ENCODE results near the gene SAMD14.

Gene SAMD14

DNA sequence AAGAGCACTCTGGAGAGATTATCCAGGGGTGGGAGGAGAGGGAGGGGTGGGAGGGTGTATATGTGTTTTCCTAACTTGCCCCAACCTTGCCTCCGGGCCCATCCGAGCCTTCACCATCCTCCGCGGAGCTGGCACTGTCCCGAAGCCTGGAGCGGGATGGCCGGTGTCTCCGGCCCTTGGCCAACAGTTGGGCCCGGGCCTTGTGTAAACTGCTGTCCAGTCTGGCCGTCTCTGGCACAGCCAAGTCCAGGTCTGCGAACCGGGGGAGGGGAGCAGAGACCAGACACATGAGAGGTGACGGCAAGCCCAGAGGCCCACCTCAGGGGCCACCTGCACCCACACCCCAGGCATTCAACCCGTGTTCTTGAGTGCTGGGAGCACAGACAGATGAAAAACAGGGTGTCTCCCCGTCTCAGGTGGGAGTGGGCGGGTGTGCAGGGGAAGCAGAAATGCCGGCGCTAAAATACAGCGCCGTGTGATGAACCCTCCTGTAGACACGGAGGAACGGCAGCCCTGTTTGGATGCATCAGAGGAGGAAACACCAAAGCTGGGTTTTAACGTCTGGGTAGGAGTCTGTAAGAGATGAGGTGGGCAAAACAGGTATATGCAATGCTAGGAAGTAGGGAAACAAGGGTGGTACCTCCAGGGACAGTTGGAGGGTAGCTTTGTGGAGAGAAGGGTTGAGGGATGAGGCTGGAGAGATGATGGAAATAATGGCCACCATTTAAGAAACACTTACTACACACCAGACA, 11.7 kb downstream of the SAMD14 start:
- DNase-seq (ENCODE audit: low read depth), result no peak
- no peak overlapping the region for H3K4me3 ChIP-seq (ENCODE audit: control insufficient read depth, low read depth, low read length)
- TF ChIP-seq, protein P1, sequence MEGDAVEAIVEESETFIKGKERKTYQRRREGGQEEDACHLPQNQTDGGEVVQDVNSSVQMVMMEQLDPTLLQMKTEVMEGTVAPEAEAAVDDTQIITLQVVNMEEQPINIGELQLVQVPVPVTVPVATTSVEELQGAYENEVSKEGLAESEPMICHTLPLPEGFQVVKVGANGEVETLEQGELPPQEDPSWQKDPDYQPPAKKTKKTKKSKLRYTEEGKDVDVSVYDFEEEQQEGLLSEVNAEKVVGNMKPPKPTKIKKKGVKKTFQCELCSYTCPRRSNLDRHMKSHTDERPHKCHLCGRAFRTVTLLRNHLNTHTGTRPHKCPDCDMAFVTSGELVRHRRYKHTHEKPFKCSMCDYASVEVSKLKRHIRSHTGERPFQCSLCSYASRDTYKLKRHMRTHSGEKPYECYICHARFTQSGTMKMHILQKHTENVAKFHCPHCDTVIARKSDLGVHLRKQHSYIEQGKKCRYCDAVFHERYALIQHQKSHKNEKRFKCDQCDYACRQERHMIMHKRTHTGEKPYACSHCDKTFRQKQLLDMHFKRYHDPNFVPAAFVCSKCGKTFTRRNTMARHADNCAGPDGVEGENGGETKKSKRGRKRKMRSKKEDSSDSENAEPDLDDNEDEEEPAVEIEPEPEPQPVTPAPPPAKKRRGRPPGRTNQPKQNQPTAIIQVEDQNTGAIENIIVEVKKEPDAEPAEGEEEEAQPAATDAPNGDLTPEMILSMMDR (IDR thresholded peaks at IDR 0.05; ENCODE audit: control insufficient read depth, insufficient read depth, low read depth, low read length, missing control alignments), result no peak

DNA sequence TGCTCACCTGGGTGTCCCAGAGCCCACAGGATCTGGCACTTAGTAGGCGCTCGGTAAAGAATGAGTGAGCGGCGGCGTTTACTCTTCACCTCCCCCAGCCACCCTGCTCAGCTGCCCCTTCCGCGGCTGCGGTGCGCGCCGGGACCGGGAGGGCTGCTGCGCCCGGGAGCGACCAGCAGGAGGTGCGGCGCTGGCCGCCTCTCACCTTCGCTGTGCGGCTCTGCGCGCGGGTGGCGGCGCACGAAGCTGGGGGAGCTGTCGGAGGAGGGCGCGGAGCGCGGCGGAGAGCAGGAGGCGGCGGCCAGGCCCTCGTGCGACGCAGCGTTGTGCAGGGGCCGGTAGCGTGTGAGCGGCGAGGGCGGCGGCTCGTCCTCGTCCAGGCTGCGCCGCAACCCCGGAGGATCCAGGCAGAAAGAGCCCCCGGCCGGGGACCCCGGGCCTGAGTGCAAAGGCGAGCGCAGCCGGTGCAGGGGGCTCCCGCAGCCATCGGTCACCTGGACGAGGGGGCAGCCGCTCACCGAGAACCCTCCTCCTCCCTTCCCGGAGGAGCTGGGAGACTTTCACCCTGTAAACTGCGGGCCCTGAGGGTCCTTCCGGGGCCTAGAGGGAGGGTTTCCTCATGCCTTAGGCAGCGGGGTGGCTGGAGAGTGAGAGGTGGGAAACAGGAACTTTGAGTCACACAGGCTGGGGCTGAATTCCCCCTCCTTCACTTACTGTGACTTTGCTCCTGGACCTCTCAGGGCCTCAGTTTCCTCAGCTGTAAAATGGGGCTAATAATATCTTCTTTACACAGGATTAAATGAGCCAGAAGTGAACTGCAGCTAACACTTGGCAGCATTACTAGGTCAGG, 12.5 kb downstream of the SAMD14 start:
- TF ChIP-seq, protein P1 (IDR thresholded peaks at IDR 0.05; ENCODE audit: control insufficient read depth, insufficient read depth, low read depth, low read length, missing control alignments), result peak; percentile 46
- DNase-seq (ENCODE audit: low read depth), result no peak
- no peak overlapping the region for H3K4me3 ChIP-seq (ENCODE audit: control insufficient read depth, low read depth, low read length)

DNA sequence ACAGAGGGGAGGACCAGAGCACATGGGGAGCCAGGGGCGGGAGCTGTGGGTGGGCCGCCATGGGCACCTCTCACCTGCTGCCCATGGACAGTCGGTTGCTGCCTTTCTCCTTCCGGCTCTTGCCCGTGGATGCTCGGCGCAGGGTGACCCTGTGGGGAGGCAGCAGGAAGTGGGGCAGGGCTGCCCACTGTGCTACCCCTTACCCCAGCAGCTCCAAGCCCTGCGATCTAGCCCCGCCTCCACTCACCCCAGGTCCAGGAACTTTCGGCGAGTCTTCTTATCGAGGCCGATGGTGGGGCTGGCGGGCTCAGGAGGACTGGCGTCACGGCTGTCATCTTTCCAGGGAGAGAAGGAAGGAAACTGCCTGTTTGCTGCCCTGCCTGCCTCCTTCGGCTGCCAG, 14.2 kb downstream of the SAMD14 start:
- no peak overlapping the region for H3K4me3 ChIP-seq (ENCODE audit: control insufficient read depth, low read depth, low read length)
- TF ChIP-seq, protein P1 (IDR thresholded peaks at IDR 0.05; ENCODE audit: control insufficient read depth, insufficient read depth, low read depth, low read length, missing control alignments), result no peak
- DNase-seq (ENCODE audit: low read depth), result no peak

DNA sequence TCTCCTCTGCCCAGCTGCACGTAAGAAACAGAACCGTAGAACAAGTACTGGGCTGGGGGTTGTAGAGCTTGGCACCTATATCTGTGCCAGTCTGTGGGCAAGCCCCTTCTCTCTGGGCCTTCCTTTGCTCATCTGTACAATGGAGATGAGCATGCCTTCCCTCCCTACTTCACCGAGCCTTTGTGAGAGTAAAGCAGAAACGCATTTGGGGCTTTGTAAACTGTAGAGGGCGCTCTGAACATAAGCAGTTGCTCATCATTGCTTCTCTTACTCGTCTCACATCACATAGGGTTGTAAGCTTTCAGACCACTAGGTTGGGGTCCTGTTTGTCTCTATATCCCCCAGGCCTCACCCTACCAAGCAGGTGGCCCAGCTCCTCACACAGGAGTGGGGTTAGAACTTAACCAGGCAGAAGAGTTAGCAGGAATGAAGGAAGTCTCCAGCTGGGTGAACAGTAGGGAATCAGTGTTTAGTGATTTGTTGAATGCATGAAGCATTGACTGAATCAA, 15.1 kb downstream of the SAMD14 start:
- H3K4me3 ChIP-seq (ENCODE audit: control insufficient read depth, low read depth, low read length), result no peak overlapping the region
- DNase-seq (ENCODE audit: low read depth), result no peak
- TF ChIP-seq, protein P1 (IDR thresholded peaks at IDR 0.05; ENCODE audit: control insufficient read depth, insufficient read depth, low read depth, low read length, missing control alignments), result peak; percentile 80

DNA sequence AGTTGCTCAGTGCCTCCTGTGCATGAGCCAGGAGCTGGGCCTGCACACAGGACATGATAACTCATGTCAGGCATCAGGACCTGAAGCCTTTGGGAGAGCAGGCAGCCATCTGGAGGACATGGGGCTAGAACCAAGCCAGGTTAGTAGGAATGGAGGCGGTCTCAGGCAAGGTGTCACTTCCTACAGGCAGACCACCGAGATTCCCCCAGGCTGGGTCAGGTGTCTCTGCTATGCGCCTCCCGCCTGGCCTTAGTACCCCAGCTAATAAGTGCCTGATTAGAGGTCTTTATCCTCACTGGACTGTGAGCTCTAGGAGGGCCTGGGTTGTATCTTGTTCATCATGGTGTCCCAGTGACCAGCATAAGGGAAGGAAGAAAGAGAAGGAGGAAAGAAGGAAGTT, 15.6 kb downstream of the SAMD14 start:
- TF ChIP-seq, protein P1 (IDR thresholded peaks at IDR 0.05; ENCODE audit: control insufficient read depth, insufficient read depth, low read depth, low read length, missing control alignments), result no peak
- H3K4me3 ChIP-seq (ENCODE audit: control insufficient read depth, low read depth, low read length), result no peak overlapping the region
- DNase-seq (ENCODE audit: low read depth), result no peak

DNA sequence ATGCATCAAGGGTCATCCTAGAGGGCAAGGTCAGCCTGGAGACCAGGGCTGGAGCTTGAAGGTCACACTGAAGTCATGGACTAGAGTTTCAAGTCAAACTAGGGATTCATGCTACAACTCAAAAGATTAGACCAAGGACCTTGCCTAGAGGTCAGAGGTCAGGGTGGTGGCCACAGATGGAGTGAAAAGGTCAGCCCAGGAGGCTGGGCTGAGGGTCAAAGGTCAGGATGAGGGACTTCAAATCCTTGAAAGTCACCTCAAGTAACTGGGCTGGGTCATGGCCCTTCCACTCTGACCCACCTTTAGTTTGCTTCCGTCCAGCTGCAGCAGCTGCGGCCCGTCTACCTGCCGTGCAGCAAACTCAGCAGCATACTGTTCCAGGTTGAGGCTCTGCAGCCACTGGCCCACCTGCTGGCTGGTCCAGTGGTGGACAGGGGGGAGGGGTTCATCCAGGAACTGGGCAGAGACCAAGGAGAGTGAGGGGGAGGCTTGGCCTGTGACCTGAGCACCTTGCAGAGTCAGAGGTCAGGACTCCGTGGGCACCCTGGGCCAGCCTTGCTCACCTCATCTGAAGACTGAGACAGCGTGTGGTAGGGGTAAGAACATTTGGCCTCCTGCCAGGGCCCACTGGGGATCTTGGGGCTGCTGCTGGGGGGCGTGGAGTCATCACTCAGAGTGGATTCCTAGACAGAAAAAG, 16.2 kb downstream of the SAMD14 start:
- DNase-seq (ENCODE audit: low read depth), result no peak
- H3K4me3 ChIP-seq (ENCODE audit: control insufficient read depth, low read depth, low read length), result no peak overlapping the region
- TF ChIP-seq, protein P1 (IDR thresholded peaks at IDR 0.05; ENCODE audit: control insufficient read depth, insufficient read depth, low read depth, low read length, missing control alignments), result no peak
